Measurements from ENCODE around the gene FRY.

GRCh38 chr13:32039056-32039455, 7.5 kb downstream of the FRY start:
- TF ChIP-seq, protein P1, sequence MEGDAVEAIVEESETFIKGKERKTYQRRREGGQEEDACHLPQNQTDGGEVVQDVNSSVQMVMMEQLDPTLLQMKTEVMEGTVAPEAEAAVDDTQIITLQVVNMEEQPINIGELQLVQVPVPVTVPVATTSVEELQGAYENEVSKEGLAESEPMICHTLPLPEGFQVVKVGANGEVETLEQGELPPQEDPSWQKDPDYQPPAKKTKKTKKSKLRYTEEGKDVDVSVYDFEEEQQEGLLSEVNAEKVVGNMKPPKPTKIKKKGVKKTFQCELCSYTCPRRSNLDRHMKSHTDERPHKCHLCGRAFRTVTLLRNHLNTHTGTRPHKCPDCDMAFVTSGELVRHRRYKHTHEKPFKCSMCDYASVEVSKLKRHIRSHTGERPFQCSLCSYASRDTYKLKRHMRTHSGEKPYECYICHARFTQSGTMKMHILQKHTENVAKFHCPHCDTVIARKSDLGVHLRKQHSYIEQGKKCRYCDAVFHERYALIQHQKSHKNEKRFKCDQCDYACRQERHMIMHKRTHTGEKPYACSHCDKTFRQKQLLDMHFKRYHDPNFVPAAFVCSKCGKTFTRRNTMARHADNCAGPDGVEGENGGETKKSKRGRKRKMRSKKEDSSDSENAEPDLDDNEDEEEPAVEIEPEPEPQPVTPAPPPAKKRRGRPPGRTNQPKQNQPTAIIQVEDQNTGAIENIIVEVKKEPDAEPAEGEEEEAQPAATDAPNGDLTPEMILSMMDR (IDR thresholded peaks at IDR 0.05) = no peak
- no peak for TF ChIP-seq POLR2A (IDR thresholded peaks at IDR 0.05)

Measured in heart left ventricle (tissue), 13 donors.